Non-pigmented ciliary epithelial cell (primary cell): ENCODE results near the gene HAS3.
"Not testable (repeated sequence)": the region's sequence is repeated elsewhere in the genome, so short reads cannot be mapped to it uniquely, and the experiment has no call there.

Experiments
- DNase-seq: peaks from one replicate; pipeline ENCODE4 v3.0.0-alpha.2; 2010; ENCODE audit warnings: low read depth

HAS3 gene

GRCh38 chr16:69116906-69117305, 11.5 kb downstream of the HAS3 start:
- DNase-seq = no peak

GRCh38 chr16:69118468-69118867, 13.0 kb downstream of the HAS3 start:
- DNase-seq = no peak

GRCh38 chr16:69118994-69119393, 13.5 kb downstream of the HAS3 start:
- no peak for DNase-seq

GRCh38 chr16:69119536-69119935, 14.1 kb downstream of the HAS3 start:
- no peak for DNase-seq

- DNase-seq = no peak
These were observed 14.7 kb downstream of the HAS3 start for GRCh38 chr16:69120096-69120664.

GRCh38 chr16:69123910-69124309, 18.5 kb downstream of the HAS3 start:
- no peak for DNase-seq

GRCh38 chr16:69124406-69124805, 19.0 kb downstream of the HAS3 start:
- not testable (repeated sequence) for DNase-seq

GRCh38 chr16:69124961-69125360, 19.5 kb downstream of the HAS3 start:
- not testable (repeated sequence) for DNase-seq

- no peak for DNase-seq
These were observed 20.8 kb downstream of the HAS3 start for GRCh38 chr16:69126221-69126620.

GRCh38 chr16:69126801-69127200, 21.3 kb downstream of the HAS3 start:
- not testable (repeated sequence) for DNase-seq

GRCh38 chr16:69127966-69128510, 22.6 kb downstream of the HAS3 start:
- no peak for DNase-seq

GRCh38 chr16:69130461-69130860, 25.0 kb downstream of the HAS3 start:
- no peak for DNase-seq

- no peak for DNase-seq
These were observed 25.9 kb downstream of the HAS3 start for GRCh38 chr16:69131167-69131838.

GRCh38 chr16:69131839-69132423, 26.5 kb downstream of the HAS3 start:
- DNase-seq = no peak

- no peak for DNase-seq
These were observed 27.2 kb downstream of the HAS3 start, which contains the start of the genes CHTF8 and UTP4 for GRCh38 chr16:69132424-69133252. TSS of gene CHTF8 (minus strand) at chr16:69132588. CDS start at chr16:69121458, 11,130 bp downstream. TSS of gene UTP4 (plus strand) at chr16:69132649. CDS start at chr16:69133460, 811 bp downstream.

GRCh38 chr16:69133373-69133954, 28.0 kb downstream of the HAS3 start:
- DNase-seq = no peak

- no peak for DNase-seq
These were observed 33.2 kb downstream of the HAS3 start for GRCh38 chr16:69138608-69139007.

- not testable (repeated sequence) for DNase-seq
These were observed 34.0 kb downstream of the HAS3 start for GRCh38 chr16:69139464-69139863.

- no peak for DNase-seq
These were observed 35.6 kb downstream of the HAS3 start for GRCh38 chr16:69141014-69141413.

GRCh38 chr16:69141936-69142335, 36.5 kb downstream of the HAS3 start:
- no peak for DNase-seq

GRCh38 chr16:69143116-69143515, 37.7 kb downstream of the HAS3 start:
- DNase-seq = no peak

GRCh38 chr16:69145658-69146057, 40.2 kb downstream of the HAS3 start:
- no peak for DNase-seq
